ENCODE measurements around the gene SLC27A4.
A peak's percentile ranks its signal among the peaks of the same experiment; 100 is the strongest.

The SLC27A4 gene

DNA sequence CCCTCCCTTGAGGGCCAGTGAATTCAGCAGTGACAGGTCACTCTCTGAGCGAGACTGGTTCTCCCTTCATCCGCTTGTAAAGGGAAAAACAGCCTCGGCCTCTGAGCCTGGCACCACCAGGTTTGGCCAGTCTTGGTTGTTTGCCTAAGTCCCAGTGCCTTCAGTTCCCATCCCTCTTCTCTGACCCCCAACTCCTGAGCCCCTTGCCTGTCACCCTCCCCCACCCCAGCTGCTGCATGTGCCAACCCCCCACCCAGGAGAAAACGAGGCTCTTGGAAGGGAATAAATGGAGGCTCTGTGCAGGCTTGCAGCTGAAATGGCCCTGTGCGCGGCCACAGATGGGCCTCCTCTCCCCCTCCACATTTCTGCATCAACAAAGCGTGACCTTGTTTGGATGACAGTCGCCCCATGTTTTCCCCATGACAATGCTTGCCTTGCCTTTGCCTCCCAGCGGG lies 33.9 kb downstream of the SLC27A4 start:
- Histone ChIP-seq H2AFZ (ENCODE audit: low read length) (no peak overlapping the region), H2AK5ac (ENCODE audit: low read depth, low read length) (no peak overlapping the region), H3K27me3 (ENCODE audit: control insufficient read depth in 3 of 3, insufficient read depth in 3 of 3, low read depth in 1 of 3, low read length in 3 of 3) (peaks cover 0 to 11% (median 0%) of the 10 kb centered on the region in 3 experiments), H3K4me3 (ENCODE audit: low read length in 2 of 2) (peak overlapping the region in 1 of 2 donors; percentile 30), H2BK15ac (ENCODE audit: low read length) (no peak overlapping the region), H3K27ac (replicated peaks; ENCODE audit: low read length) (no peak overlapping the region), H2BK5ac (ENCODE audit: low read length) (no peak overlapping the region), H3K18ac (ENCODE audit: low read length) (no peak overlapping the region), H3K4me1 (ENCODE audit: control insufficient read depth in 2 of 2, insufficient read depth in 1 of 2, low read depth in 1 of 2, low read length in 2 of 2) (peaks cover 4 to 14% of the 10 kb centered on the region in 2 donors), H3K4me2 (ENCODE audit: insufficient read depth, low read length, poor library complexity, severe bottlenecking) (no peak overlapping the region), H3K9ac (ENCODE audit: low read depth, low read length, poor library complexity) (no peak overlapping the region), H3K23ac (ENCODE audit: low read depth, low read length, poor library complexity) (no peak overlapping the region), H2BK12ac (ENCODE audit: low read length) (no peak overlapping the region), H3K79me1 (ENCODE audit: low read depth, low read length) (peaks cover 6% of the 10 kb centered on the region), H4K91ac (ENCODE audit: low read depth, low read length, poor library complexity) (no peak overlapping the region), H3K14ac (ENCODE audit: low read length) (no peak overlapping the region), H3K4ac (ENCODE audit: low read length) (no peak overlapping the region), H3K36me3 (replicated peaks in 1 of 2; ENCODE audit: control insufficient read depth in 2 of 2, insufficient read depth in 2 of 2, low read length in 2 of 2) (peaks cover 5 to 51% of the 10 kb centered on the region in 2 donors), H2BK120ac (ENCODE audit: low read depth, low read length) (no peak overlapping the region), H3K9me3 (replicated peaks in 1 of 2; ENCODE audit: control insufficient read depth in 2 of 2, insufficient read depth in 1 of 2, low read depth in 1 of 2, low read length in 2 of 2) (no peaks in the 10 kb centered on the region), H4K8ac (ENCODE audit: low read depth, low read length) (no peak overlapping the region)
- WGBS, 2 donors (ENCODE audit: extremely low coverage in 2 of 2, insufficient read length in 2 of 2, insufficient replicate concordance in 1 of 2): no CpG with 5 or more reads among the region's 9 CpGs
- no peak for DNase-seq (ENCODE audit: low spot score)

GRCh38 chr9:128375865-128376264 lies 35.5 kb downstream of the SLC27A4 start:
- Histone ChIP-seq H3K36me3 (replicated peaks in 1 of 2; ENCODE audit: control insufficient read depth in 2 of 2, insufficient read depth in 2 of 2, low read length in 2 of 2) (peaks cover 5 to 57% of the 10 kb centered on the region in 2 donors), H3K27me3 (ENCODE audit: control insufficient read depth in 3 of 3, insufficient read depth in 3 of 3, low read depth in 1 of 3, low read length in 3 of 3) (peaks cover 0 to 8% (median 0%) of the 10 kb centered on the region in 3 experiments), H2AFZ (ENCODE audit: low read length) (no peak overlapping the region), H3K4me3 (ENCODE audit: low read length in 2 of 2) (no peak overlapping the region), H3K4me1 (ENCODE audit: control insufficient read depth in 2 of 2, insufficient read depth in 1 of 2, low read depth in 1 of 2, low read length in 2 of 2) (peaks cover 4 to 9% of the 10 kb centered on the region in 2 donors), H2BK12ac (ENCODE audit: low read length) (no peak overlapping the region), H3K9me3 (replicated peaks in 1 of 2; ENCODE audit: control insufficient read depth in 2 of 2, insufficient read depth in 1 of 2, low read depth in 1 of 2, low read length in 2 of 2) (no peaks in the 10 kb centered on the region), H2BK5ac (ENCODE audit: low read length) (no peak overlapping the region), H3K27ac (replicated peaks; ENCODE audit: low read length) (no peak overlapping the region), H3K9ac (ENCODE audit: low read depth, low read length, poor library complexity) (no peak overlapping the region), H2BK120ac (ENCODE audit: low read depth, low read length) (no peak overlapping the region), H4K91ac (ENCODE audit: low read depth, low read length, poor library complexity) (no peak overlapping the region), H4K8ac (ENCODE audit: low read depth, low read length) (no peak overlapping the region), H3K18ac (ENCODE audit: low read length) (no peak overlapping the region), H3K14ac (ENCODE audit: low read length) (no peak overlapping the region), H2BK15ac (ENCODE audit: low read length) (no peak overlapping the region), H3K4me2 (ENCODE audit: insufficient read depth, low read length, poor library complexity, severe bottlenecking) (no peak overlapping the region), H3K4ac (ENCODE audit: low read length) (no peak overlapping the region), H3K23ac (ENCODE audit: low read depth, low read length, poor library complexity) (no peak overlapping the region), H2AK5ac (ENCODE audit: low read depth, low read length) (no peak overlapping the region), H3K79me1 (ENCODE audit: low read depth, low read length) (peaks cover 6% of the 10 kb centered on the region)
- no CpG with 5 or more reads among the region's 5 CpGs for WGBS, 2 donors (ENCODE audit: extremely low coverage in 2 of 2, insufficient read length in 2 of 2, insufficient replicate concordance in 1 of 2)
- no peak for DNase-seq (ENCODE audit: low spot score)

- no CpG with 5 or more reads among the region's 6 CpGs for WGBS, 2 donors (ENCODE audit: extremely low coverage in 2 of 2, insufficient read length in 2 of 2, insufficient replicate concordance in 1 of 2)
- Histone ChIP-seq H3K18ac (ENCODE audit: low read length) (peak overlapping the region; percentile 6), H2BK120ac (ENCODE audit: low read depth, low read length) (no peak overlapping the region), H3K23ac (ENCODE audit: low read depth, low read length, poor library complexity) (no peak overlapping the region), H2BK5ac (ENCODE audit: low read length) (no peak overlapping the region), H3K9ac (ENCODE audit: low read depth, low read length, poor library complexity) (peak overlapping the region; percentile 50), H2AK5ac (ENCODE audit: low read depth, low read length) (no peak overlapping the region), H3K27ac (replicated peaks; ENCODE audit: low read length) (no peak overlapping the region), H3K27me3 (ENCODE audit: control insufficient read depth in 3 of 3, insufficient read depth in 3 of 3, low read depth in 1 of 3, low read length in 3 of 3) (peaks cover 0 to 62% (median 0%) of the 10 kb centered on the region in 3 experiments), H4K8ac (ENCODE audit: low read depth, low read length) (no peak overlapping the region), H3K4me2 (ENCODE audit: insufficient read depth, low read length, poor library complexity, severe bottlenecking) (no peak overlapping the region), H3K36me3 (replicated peaks in 1 of 2; ENCODE audit: control insufficient read depth in 2 of 2, insufficient read depth in 2 of 2, low read length in 2 of 2) (peaks cover 2 to 51% of the 10 kb centered on the region in 2 donors), H3K4me3 (ENCODE audit: low read length in 2 of 2) (no peak overlapping the region), H3K4me1 (ENCODE audit: control insufficient read depth in 2 of 2, insufficient read depth in 1 of 2, low read depth in 1 of 2, low read length in 2 of 2) (peaks cover 16 to 57% of the 10 kb centered on the region in 2 donors), H2BK12ac (ENCODE audit: low read length) (no peak overlapping the region), H3K9me3 (replicated peaks in 1 of 2; ENCODE audit: control insufficient read depth in 2 of 2, insufficient read depth in 1 of 2, low read depth in 1 of 2, low read length in 2 of 2) (no peaks in the 10 kb centered on the region), H3K14ac (ENCODE audit: low read length) (no peak overlapping the region), H4K91ac (ENCODE audit: low read depth, low read length, poor library complexity) (no peak overlapping the region), H3K79me1 (ENCODE audit: low read depth, low read length) (peaks cover 4% of the 10 kb centered on the region), H2BK15ac (ENCODE audit: low read length) (no peak overlapping the region), H2AFZ (ENCODE audit: low read length) (no peak overlapping the region), H3K4ac (ENCODE audit: low read length) (no peak overlapping the region)
- no peak for DNase-seq (ENCODE audit: low spot score)
Observed at GRCh38 chr9:128382261-128382660, 41.9 kb downstream of the SLC27A4 start.

DNA sequence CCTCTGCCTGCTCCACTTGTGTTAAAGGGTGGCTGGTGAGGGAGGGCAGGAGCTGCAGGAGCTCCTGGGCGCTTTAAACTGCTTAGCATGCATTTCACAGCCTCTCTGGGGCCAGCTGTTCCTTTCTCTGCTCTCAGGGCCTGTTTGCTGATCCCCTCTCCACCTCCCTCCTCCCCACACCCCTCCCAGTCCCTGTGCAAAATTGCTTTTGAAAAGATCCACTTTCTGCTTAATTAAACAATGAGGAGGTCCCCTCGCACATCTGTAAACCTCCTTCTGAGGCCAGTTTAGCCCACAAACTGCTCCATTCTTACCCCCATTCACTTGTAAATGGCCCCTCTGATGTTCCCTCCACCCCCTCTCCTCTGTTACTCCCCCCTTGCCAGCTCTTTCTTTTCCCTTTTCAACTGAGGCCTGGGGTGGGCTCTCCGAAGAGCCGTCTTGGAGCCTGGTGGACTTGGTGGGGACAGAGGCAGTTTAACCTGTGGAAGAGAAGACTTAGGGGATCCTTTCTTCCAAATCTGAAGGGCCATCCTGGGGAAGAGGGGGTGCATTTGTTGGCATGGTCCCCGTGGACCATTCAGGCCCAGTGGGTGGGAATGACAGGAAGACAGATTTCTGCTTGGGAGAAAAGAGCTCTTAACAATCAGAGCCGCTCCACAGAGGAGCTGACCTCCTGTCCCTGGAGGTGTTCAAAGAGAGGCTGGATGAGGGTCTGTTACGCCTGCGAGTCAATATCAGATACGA lies 42.9 kb downstream of the SLC27A4 start:
- no CpG with 5 or more reads among the region's 9 CpGs for WGBS, 2 donors (ENCODE audit: extremely low coverage in 2 of 2, insufficient read length in 2 of 2, insufficient replicate concordance in 1 of 2)
- no peak overlapping the region for H4K8ac ChIP-seq (ENCODE audit: low read depth, low read length)
- no peaks in the 10 kb centered on the region for H3K9me3 ChIP-seq (replicated peaks in 1 of 2; ENCODE audit: control insufficient read depth in 2 of 2, insufficient read depth in 1 of 2, low read depth in 1 of 2, low read length in 2 of 2)
- no peak overlapping the region for H3K27ac ChIP-seq (replicated peaks; ENCODE audit: low read length)
- H2BK15ac ChIP-seq (ENCODE audit: low read length): no peak overlapping the region
- no peak overlapping the region for H2AFZ ChIP-seq (ENCODE audit: low read length)
- no peak overlapping the region for H2AK5ac ChIP-seq (ENCODE audit: low read depth, low read length)
- H3K79me1 ChIP-seq (ENCODE audit: low read depth, low read length): peaks cover 4% of the 10 kb centered on the region
- peak overlapping the region; percentile 37 for H3K4me2 ChIP-seq (ENCODE audit: insufficient read depth, low read length, poor library complexity, severe bottlenecking)
- H3K18ac ChIP-seq (ENCODE audit: low read length): no peak overlapping the region
- peaks cover 0 to 67% (median 0%) of the 10 kb centered on the region in 3 experiments for H3K27me3 ChIP-seq (ENCODE audit: control insufficient read depth in 3 of 3, insufficient read depth in 3 of 3, low read depth in 1 of 3, low read length in 3 of 3)
- no peak for DNase-seq (ENCODE audit: low spot score)
- H2BK5ac ChIP-seq (ENCODE audit: low read length): no peak overlapping the region
- H3K14ac ChIP-seq (ENCODE audit: low read length): no peak overlapping the region
- no peak overlapping the region for H2BK120ac ChIP-seq (ENCODE audit: low read depth, low read length)
- no peak overlapping the region for H3K9ac ChIP-seq (ENCODE audit: low read depth, low read length, poor library complexity)
- no peak overlapping the region for H3K23ac ChIP-seq (ENCODE audit: low read depth, low read length, poor library complexity)
- peaks cover 2 to 55% of the 10 kb centered on the region in 2 donors for H3K36me3 ChIP-seq (replicated peaks in 1 of 2; ENCODE audit: control insufficient read depth in 2 of 2, insufficient read depth in 2 of 2, low read length in 2 of 2)
- no peak overlapping the region for H3K4ac ChIP-seq (ENCODE audit: low read length)
- H4K91ac ChIP-seq (ENCODE audit: low read depth, low read length, poor library complexity): no peak overlapping the region
- no peak overlapping the region for H2BK12ac ChIP-seq (ENCODE audit: low read length)
- H3K4me3 ChIP-seq (ENCODE audit: low read length in 2 of 2): no peak overlapping the region
- peaks cover 16 to 66% of the 10 kb centered on the region in 2 donors for H3K4me1 ChIP-seq (ENCODE audit: control insufficient read depth in 2 of 2, insufficient read depth in 1 of 2, low read depth in 1 of 2, low read length in 2 of 2)
